CD4-positive, alpha-beta memory T cell (primary cell): ENCODE data around the gene PTPRS. TPM values are rescaled to one million over a fixed set of nuclear protein-coding genes. Genes with fewer than 3 reads are reported as not detected.
"Not testable (repeated sequence)": the region's sequence is repeated elsewhere in the genome, so short reads cannot be mapped to it uniquely, and the experiment has no call there.

Experiments
- CTCF ChIA-PET: fragments of 350-600 bp; sonication (Branson Sonifier 250); formaldehyde crosslinking; loops from one replicate; lab custom pipeline; 2021; ENCODE audit warnings: inconsistent platforms; ENCODE audit not compliant: partially characterized antibody; lab: Charles Lee
- POLR2A ChIA-PET: fragments of 350-600 bp; sonication (Branson Sonifier 250); formaldehyde crosslinking; loops from one replicate; lab custom pipeline; 2021; ENCODE audit not compliant: partially characterized antibody; lab: Charles Lee
- DNase-seq, 5 donors: peaks; one replicate each; pipeline versions ENCODE4 v3.0.0 to v3.0.0-alpha.2; 2020 to 2022; ENCODE audit warnings: mixed read lengths in 1 of 5
- H3K27ac ChIP-seq: one replicate; pipeline ENCODE4 v1.7.0; 2013; ENCODE audit warnings: low read depth, low read length
- H3K27me3 ChIP-seq: 2 replicates; pipeline ENCODE4 v1.7.0; 2013; ENCODE audit warnings: mild to moderate bottlenecking, low read length, moderate library complexity; ENCODE audit not compliant: insufficient read depth
- H3K36me3 ChIP-seq: 2 replicates; pipeline ENCODE4 v1.7.0; 2013; ENCODE audit warnings: mild to moderate bottlenecking, low read length, moderate library complexity; ENCODE audit not compliant: insufficient read depth
- H3K4me1 ChIP-seq: 2 replicates; pipeline ENCODE4 v1.7.0; 2013; ENCODE audit warnings: mild to moderate bottlenecking, low read length, moderate library complexity; ENCODE audit not compliant: insufficient read depth
- H3K4me3 ChIP-seq, 2 donors: one replicate each; pipeline ENCODE4 v1.7.0; 2013; ENCODE audit warnings: low read length in 2 of 2, mild to moderate bottlenecking in 1 of 2
- H3K9me3 ChIP-seq, 2 donors: one replicate each; pipeline ENCODE4 v1.7.0; 2013; ENCODE audit warnings: low read length in 2 of 2, control low read depth in 1 of 2; ENCODE audit not compliant: control insufficient read depth in 1 of 2
- H3K27ac Mint-ChIP-seq, 7 donors: one replicate each; pipeline ENCODE4 v1.8.0; 2020 to 2021; ENCODE audit warnings: mixed read lengths in 7 of 7, mild to moderate bottlenecking in 6 of 7, inconsistent platforms in 3 of 7, moderate library complexity in 3 of 7
- H3K27me3 Mint-ChIP-seq, 2 donors: one replicate each; pipeline ENCODE4 v1.8.0; 2020 to 2021; ENCODE audit warnings: mixed read lengths in 2 of 2
- H3K36me3 Mint-ChIP-seq, 2 donors: one replicate each; pipeline ENCODE4 v1.8.0; 2020 to 2021; ENCODE audit warnings: mixed read lengths in 2 of 2, inconsistent platforms in 1 of 2, mild to moderate bottlenecking in 1 of 2
- H3K4me1 Mint-ChIP-seq, 4 donors: one replicate each; pipeline ENCODE4 v1.8.0; 2020 to 2021; ENCODE audit warnings: mixed read lengths in 4 of 4, mild to moderate bottlenecking in 1 of 4
- H3K4me3 Mint-ChIP-seq, 8 donors: one replicate each; pipeline ENCODE4 v1.8.0; 2020 to 2021; ENCODE audit warnings: mixed read lengths in 8 of 8, mild to moderate bottlenecking in 7 of 8, moderate library complexity in 6 of 8, inconsistent platforms in 3 of 8
- H3K9me3 Mint-ChIP-seq, 8 donors: one replicate each; pipeline ENCODE4 v1.8.0; 2020 to 2021; ENCODE audit warnings: mixed read lengths in 8 of 8, mild to moderate bottlenecking in 5 of 8, inconsistent platforms in 3 of 8, moderate library complexity in 1 of 8
- intact Hi-C: fragments of 100-400 bp; cut with micrococcal nuclease; formaldehyde crosslinking; loops from one replicate; pipeline ENCODE4 v1.15.1; 2023
- polyA plus RNA-seq, 2 donors: library from polyadenylated mRNA; unstranded; fragments of 300-500 nt; fragmentation: Illumina TruSeq; gene quantifications; one replicate each; pipeline ENCODE4 v1.2.3, GENCODE V29; 2021
- total RNA-seq, 2 experiments: library from RNA; stranded (reverse); gene quantifications; one replicate each; pipeline ENCODE4 v1.2.3, GENCODE V29; 2021

The PTPRS gene
- total and polyA plus RNA-seq, 4 experiments from 2014 or later: 0.20 to 0.30 (median 0.26) TPM; not detected in 1

GRCh38 chr19:5333581-5334365, 6.8 kb downstream of the PTPRS start:
- Mint-ChIP-seq H3K4me3 (no peak overlapping the region), H3K9me3 (no peaks in the 10 kb centered on the region), H3K36me3 (no peaks in the 10 kb centered on the region), H3K27me3 (peaks cover 28 to 49% of the 10 kb centered on the region in 2 donors), H3K4me1 (peaks cover 6 to 9% (median 9%) of the 10 kb centered on the region in 4 donors), H3K27ac (no peak overlapping the region)
- ChIA-PET POLR2A (no interaction called here), CTCF (no interaction called here)
- no peaks in the 10 kb centered on the region for H3K36me3 ChIP-seq
- H3K4me1 ChIP-seq: peaks cover 1% of the 10 kb centered on the region
- H3K27me3 ChIP-seq: peaks cover 21% of the 10 kb centered on the region
- no peaks in the 10 kb centered on the region for H3K9me3 ChIP-seq
- intact Hi-C loops: no loop called here
- no peak overlapping the region for H3K4me3 ChIP-seq
- no peak for DNase-seq
- no peak overlapping the region for H3K27ac ChIP-seq

- no peak overlapping the region for H3K27ac ChIP-seq
- no peaks in the 10 kb centered on the region for H3K4me1 ChIP-seq
- no peaks in the 10 kb centered on the region for H3K9me3 Mint-ChIP-seq
- no peak for DNase-seq
- H3K36me3 ChIP-seq: no peaks in the 10 kb centered on the region
- no peak overlapping the region for H3K4me3 ChIP-seq
- peaks cover 20% of the 10 kb centered on the region for H3K27me3 ChIP-seq
- H3K4me3 Mint-ChIP-seq: no peak overlapping the region
- peaks cover 28 to 42% of the 10 kb centered on the region in 2 donors for H3K27me3 Mint-ChIP-seq
- peaks cover 6 to 9% (median 9%) of the 10 kb centered on the region in 4 donors for H3K4me1 Mint-ChIP-seq
- CTCF ChIA-PET: no interaction called here
- H3K36me3 Mint-ChIP-seq: no peaks in the 10 kb centered on the region
- POLR2A ChIA-PET: no interaction called here
- intact Hi-C loops: no loop called here
- no peaks in the 10 kb centered on the region for H3K9me3 ChIP-seq
- H3K27ac Mint-ChIP-seq: no peak overlapping the region
These were observed 8.1 kb downstream of the PTPRS start for GRCh38 chr19:5332501-5332900.

- no peak overlapping the region for H3K27ac Mint-ChIP-seq
- Histone ChIP-seq H3K36me3 (no peaks in the 10 kb centered on the region), H3K27me3 (peaks cover 13% of the 10 kb centered on the region), H3K4me1 (no peaks in the 10 kb centered on the region), H3K4me3 (no peak overlapping the region), H3K9me3 (no peaks in the 10 kb centered on the region), H3K27ac (no peak overlapping the region)
- no peaks in the 10 kb centered on the region for H3K36me3 Mint-ChIP-seq
- intact Hi-C loops: no loop called here
- peaks cover 6 to 9% (median 9%) of the 10 kb centered on the region in 4 donors for H3K4me1 Mint-ChIP-seq
- ChIA-PET CTCF (no interaction called here), POLR2A (no interaction called here)
- H3K4me3 Mint-ChIP-seq: no peak overlapping the region
- no peaks in the 10 kb centered on the region for H3K9me3 Mint-ChIP-seq
- H3K27me3 Mint-ChIP-seq: peaks cover 24 to 37% of the 10 kb centered on the region in 2 donors
- no peak for DNase-seq
These were observed 8.8 kb downstream of the PTPRS start for GRCh38 chr19:5331790-5332189.

GRCh38 chr19:5330307-5330720, 10.3 kb downstream of the PTPRS start:
- Histone ChIP-seq H3K36me3 (no peaks in the 10 kb centered on the region), H3K27ac (no peak overlapping the region), H3K9me3 (no peaks in the 10 kb centered on the region), H3K4me1 (no peaks in the 10 kb centered on the region), H3K4me3 (no peak overlapping the region), H3K27me3 (peaks cover 9% of the 10 kb centered on the region)
- no peaks in the 10 kb centered on the region for H3K9me3 Mint-ChIP-seq
- DNase-seq: no peak
- H3K36me3 Mint-ChIP-seq: no peaks in the 10 kb centered on the region
- peaks cover 13 to 26% of the 10 kb centered on the region in 2 donors for H3K27me3 Mint-ChIP-seq
- H3K4me1 Mint-ChIP-seq: peaks cover 0 to 3% (median under 1%) of the 10 kb centered on the region in 4 donors
- H3K4me3 Mint-ChIP-seq: no peak overlapping the region
- ChIA-PET POLR2A (no interaction called here), CTCF (no interaction called here)
- intact Hi-C loops: no loop called here
- no peak overlapping the region for H3K27ac Mint-ChIP-seq

- CTCF ChIA-PET: no interaction called here
- no peaks in the 10 kb centered on the region for H3K36me3 ChIP-seq
- Mint-ChIP-seq H3K36me3 (peaks cover 0 to 1% of the 10 kb centered on the region in 2 donors), H3K27ac (no peak overlapping the region), H3K9me3 (peaks cover 0 to 10% (median 4%) of the 10 kb centered on the region in 8 donors), H3K4me3 (no peak overlapping the region), H3K4me1 (no peaks in the 10 kb centered on the region), H3K27me3 (peaks cover 11 to 15% of the 10 kb centered on the region in 2 donors)
- H3K4me1 ChIP-seq: no peaks in the 10 kb centered on the region
- H3K4me3 ChIP-seq: no peak overlapping the region
- POLR2A ChIA-PET: no interaction called here
- no peak for DNase-seq
- H3K9me3 ChIP-seq: no peaks in the 10 kb centered on the region
- H3K27ac ChIP-seq: no peak overlapping the region
- H3K27me3 ChIP-seq: no peaks in the 10 kb centered on the region
- intact Hi-C loops: no loop called here
These were observed 11.5 kb downstream of the PTPRS start for GRCh38 chr19:5329141-5329540.

GRCh38 chr19:5328407-5328806, 12.2 kb downstream of the PTPRS start:
- H3K36me3 ChIP-seq, H3K36me3 Mint-ChIP-seq, POLR2A ChIA-PET, H3K27ac Mint-ChIP-seq, H3K4me3 ChIP-seq, H3K27me3 ChIP-seq, H3K4me3 Mint-ChIP-seq, H3K9me3 ChIP-seq, intact Hi-C loops, H3K27ac ChIP-seq, H3K4me1 ChIP-seq, H3K4me1 Mint-ChIP-seq, CTCF ChIA-PET, DNase-seq: not testable (repeated sequence)
- H3K27me3 Mint-ChIP-seq: peaks cover 9 to 15% of the 10 kb centered on the region in 2 donors
- H3K9me3 Mint-ChIP-seq: peaks cover 0 to 11% (median 7%) of the 10 kb centered on the region in 8 donors

- Histone ChIP-seq H3K4me3 (no peak overlapping the region), H3K27me3 (peaks cover 2% of the 10 kb centered on the region), H3K4me1 (no peaks in the 10 kb centered on the region), H3K36me3 (no peaks in the 10 kb centered on the region), H3K27ac (no peak overlapping the region), H3K9me3 (no peaks in the 10 kb centered on the region)
- Mint-ChIP-seq H3K36me3 (peaks cover 0 to 1% of the 10 kb centered on the region in 2 donors), H3K9me3 (peaks cover 0 to 14% (median 9%) of the 10 kb centered on the region in 8 donors), H3K4me1 (no peaks in the 10 kb centered on the region), H3K4me3 (no peak overlapping the region), H3K27ac (no peak overlapping the region), H3K27me3 (peaks cover 12 to 15% of the 10 kb centered on the region in 2 donors)
- ChIA-PET POLR2A (no interaction called here), CTCF (no interaction called here)
- intact Hi-C loops: no loop called here
- no peak for DNase-seq
These were observed 13.5 kb downstream of the PTPRS start for GRCh38 chr19:5326986-5327623.
